ENCODE data around the gene RAB1B. TPM values are rescaled to one million over a fixed set of nuclear protein-coding genes. Genes with fewer than 3 reads are reported as not detected.

The RAB1B gene
- total RNA-seq, 1 donor from 2014 or later: 150 TPM

DNA sequence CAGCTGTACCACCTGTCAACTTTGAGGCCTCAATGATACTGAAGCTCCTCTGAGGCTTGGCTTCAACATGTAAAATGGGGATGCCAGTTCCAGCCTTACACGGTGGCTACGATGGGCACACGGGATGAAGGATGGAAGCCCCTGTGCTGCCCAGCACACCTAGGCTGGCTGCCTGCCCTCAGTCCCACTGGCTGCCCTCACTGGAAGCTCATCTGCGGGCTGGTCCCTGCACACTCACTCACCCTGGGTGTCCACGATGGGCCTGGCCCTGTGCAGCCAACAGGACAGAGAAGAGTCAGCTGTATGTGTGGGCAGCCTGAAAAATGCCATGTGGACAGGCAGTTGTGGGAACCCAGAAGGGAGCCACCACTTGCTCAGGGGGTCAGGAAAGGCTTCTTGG lies 18.3 kb downstream of the RAB1B start:
- peaks cover 3% of the 10 kb centered on the region for H3K27me3 Mint-ChIP-seq (ENCODE audit: unreplicated experiment)
- H3K36me3 Mint-ChIP-seq (ENCODE audit: unreplicated experiment): no peaks in the 10 kb centered on the region
- no peaks in the 10 kb centered on the region for H3K9me3 Mint-ChIP-seq (ENCODE audit: unreplicated experiment)
- no peak overlapping the region for H3K27ac Mint-ChIP-seq (ENCODE audit: unreplicated experiment)
- no peak for TF ChIP-seq CTCF (IDR thresholded peaks at IDR 0.05)
- DNase-seq (ENCODE audit: extremely low spot score, unreplicated experiment): no peak
- peaks cover 44% of the 10 kb centered on the region for H3K4me1 Mint-ChIP-seq (ENCODE audit: unreplicated experiment)
- H3K4me3 Mint-ChIP-seq (ENCODE audit: unreplicated experiment): no peak overlapping the region

- H3K27me3 Mint-ChIP-seq (ENCODE audit: unreplicated experiment): peaks cover 3% of the 10 kb centered on the region
- no peaks in the 10 kb centered on the region for H3K36me3 Mint-ChIP-seq (ENCODE audit: unreplicated experiment)
- H3K4me1 Mint-ChIP-seq (ENCODE audit: unreplicated experiment): peaks cover 40% of the 10 kb centered on the region
- DNase-seq (ENCODE audit: extremely low spot score, unreplicated experiment): no peak
- no peaks in the 10 kb centered on the region for H3K9me3 Mint-ChIP-seq (ENCODE audit: unreplicated experiment)
- peak overlapping the region; percentile 64 for H3K4me3 Mint-ChIP-seq (ENCODE audit: unreplicated experiment)
- H3K27ac Mint-ChIP-seq (ENCODE audit: unreplicated experiment): peak overlapping the region; percentile 74
- TF ChIP-seq CTCF (IDR thresholded peaks at IDR 0.05): no peak
Measured at GRCh38 chr11:66287211-66287888, 18.9 kb downstream of the RAB1B start.

- Mint-ChIP-seq H3K9me3 (ENCODE audit: unreplicated experiment) (no peaks in the 10 kb centered on the region), H3K36me3 (ENCODE audit: unreplicated experiment) (no peaks in the 10 kb centered on the region), H3K27me3 (ENCODE audit: unreplicated experiment) (peaks cover 10% of the 10 kb centered on the region), H3K4me3 (ENCODE audit: unreplicated experiment) (peak overlapping the region; percentile 94), H3K27ac (ENCODE audit: unreplicated experiment) (peak overlapping the region; percentile 99), H3K4me1 (ENCODE audit: unreplicated experiment) (peaks cover 37% of the 10 kb centered on the region)
- no peak for DNase-seq (ENCODE audit: extremely low spot score, unreplicated experiment)
- TF ChIP-seq CTCF (IDR thresholded peaks at IDR 0.05): no peak
Measured at GRCh38 chr11:66287889-66288670, 19.6 kb downstream of the RAB1B start.

- no peak for TF ChIP-seq CTCF (IDR thresholded peaks at IDR 0.05)
- no peaks in the 10 kb centered on the region for H3K36me3 Mint-ChIP-seq (ENCODE audit: unreplicated experiment)
- peak; percentile 100 for DNase-seq (ENCODE audit: extremely low spot score, unreplicated experiment)
- H3K27ac Mint-ChIP-seq (ENCODE audit: unreplicated experiment): peak within 1 kb of the TSS; percentile 99
- H3K9me3 Mint-ChIP-seq (ENCODE audit: unreplicated experiment): no peaks in the 10 kb centered on the region
- peak within 1 kb of the TSS; percentile 94 for H3K4me3 Mint-ChIP-seq (ENCODE audit: unreplicated experiment)
- H3K27me3 Mint-ChIP-seq (ENCODE audit: unreplicated experiment): peaks cover 15% of the 10 kb centered on the region
- peaks cover 34% of the 10 kb centered on the region for H3K4me1 Mint-ChIP-seq (ENCODE audit: unreplicated experiment)
Measured at GRCh38 chr11:66288671-66289547, 20.5 kb downstream of the RAB1B start, which contains the start of gene YIF1A. TSS of gene YIF1A (minus strand) at chr11:66289143. CDS start at chr11:66288985, 158 bp downstream.

Data from osteocyte (in vitro differentiated cells).